Stomach (tissue), 9 donors: Measurements from ENCODE around the gene PLEKHG3. TPM values are rescaled to one million over a fixed set of nuclear protein-coding genes. Genes with fewer than 3 reads are reported as not detected.

ENCODE experiments used
- DNase-seq, 2 donors: peaks; one replicate each; pipeline versions ENCODE4 v3.0.0 to v3.0.0-alpha.2; 2013 to 2019
- H3K27ac ChIP-seq, 5 donors: fragments of 200-600 bp in 4 of 5; sonication (generic) in 4 of 5; one replicate each; pipeline ENCODE4 v1.5.1; 2013 to 2019; ENCODE audit warnings: mild to moderate bottlenecking in 1 of 5, moderate library complexity in 1 of 5
- H3K27me3 ChIP-seq, 3 donors: fragments of 200-600 bp; sonication (generic); one replicate each; pipeline ENCODE4 v1.5.1; 2017 to 2019; ENCODE audit warnings: mixed run types in 1 of 3
- H3K36me3 ChIP-seq, 4 donors: fragments of 200-600 bp; sonication (generic); 1 replicate in 3 of 4; 2 replicates in 1 of 4; pipeline ENCODE4 v1.5.1; 2016 to 2019
- H3K4me1 ChIP-seq, 4 donors: fragments of 200-600 bp; sonication (generic); one replicate each; pipeline ENCODE4 v1.5.1; 2016 to 2019
- H3K4me3 ChIP-seq, 4 donors: fragments of 200-600 bp; sonication (generic) in 3 of 4; one replicate each; pipeline ENCODE4 v1.5.1; 2016 to 2019; ENCODE audit warnings: mild to moderate bottlenecking in 1 of 4
- H3K9me3 ChIP-seq, 4 donors: fragments of 200-600 bp; sonication (generic); one replicate each; pipeline ENCODE4 v1.5.1; 2016 to 2019
- CTCF ChIP-seq, 7 experiments: fragments of 450-650 bp in 4 of 7; fragments of 200-600 bp in 3 of 7; sonication (generic) in 3 of 7; IDR thresholded peaks; one replicate each; pipeline ENCODE4 v1.5.1; 2016 to 2019; ENCODE audit warnings: antibody characterized with exemption in 7 of 7, control low read depth in 2 of 7, mild to moderate bottlenecking in 1 of 7
- EP300 ChIP-seq: sonication (generic); formaldehyde crosslinking; IDR thresholded peaks from one replicate; pipeline ENCODE4 v1.6.1; 2017; ENCODE audit warnings: antibody characterized with exemption
- POLR2A ChIP-seq, 4 donors: fragments of 450-650 bp; IDR thresholded peaks; one replicate each; pipeline ENCODE4 v1.6.1; 2016; ENCODE audit warnings: antibody characterized with exemption in 4 of 4, control low read depth in 2 of 4, mild to moderate bottlenecking in 1 of 4, moderate library complexity in 1 of 4
- POLR2AphosphoS5 ChIP-seq, 3 donors: sonication (generic); formaldehyde crosslinking; IDR thresholded peaks; one replicate each; pipeline ENCODE4 v1.6.1; 2016; ENCODE audit warnings: antibody characterized with exemption in 3 of 3
- WGBS, 5 donors: extraction: QIAGEN DNeasy Blood & Tissue Kit in 3 of 5; methylation state at CpG; one replicate each; pipeline versions ENCODE4 v1.1.5 to v1.1.7; 2013 to 2018; 5-methylcytosine and 5-hydroxymethylcytosine counted together
- intact Hi-C: fragments of 100-400 bp; cut with DNase I; formaldehyde crosslinking; loops from one replicate; pipeline ENCODE4 v1.15.1; 2023; ENCODE audit warnings: low total_unique reads
- polyA plus RNA-seq, 3 donors: library from polyadenylated mRNA; stranded (reverse); fragments of 200-250 nt; gene quantifications; one replicate each; pipeline ENCODE4 v1.2.3, GENCODE V29; 2013
- total RNA-seq, 5 donors: library from RNA; depleted of rRNA; stranded (reverse); fragments of >200 nt; gene quantifications; one replicate each; pipeline versions ENCODE4 v1.1.0 to v1.2.3, GENCODE V29; 2014 to 2016
- donor health status: healthy with polysubstance abuse.
- donor health status: Bipolar disorder and iron deficiency.
- donor health status: healthy.

The PLEKHG3 gene
- total and polyA plus RNA-seq, 8 donors: 7.3 to 292 (median 25.6) TPM

GRCh38 chr14:64728106-64728505 is 23.9 kb downstream of the PLEKHG3 start:
- no peak for DNase-seq
- TF ChIP-seq POLR2A (IDR thresholded peaks at IDR 0.05): no peak
- TF ChIP-seq EP300: no peak
- TF ChIP-seq CTCF (IDR thresholded peaks at IDR 0.05): no peak
- WGBS, 5 donors: 76 to 90% (median 84%) methylated on average over 6 of the region's 6 CpGs
- Histone ChIP-seq H3K9me3 (no peaks in the 10 kb centered on the region), H3K36me3 (peaks cover 41 to 59% (median 58%) of the 10 kb centered on the region in 4 donors), H3K4me1 (peaks cover 36 to 46% (median 40%) of the 10 kb centered on the region in 4 donors), H3K4me3 (no peak overlapping the region), H3K27me3 (no peaks in the 10 kb centered on the region), H3K27ac (no peak overlapping the region)
- intact Hi-C loops: no loop called here

- 91 to 96% (median 94%) methylated on average over 10 of the region's 10 CpGs for WGBS, 5 donors
- H3K4me3 ChIP-seq: no peak overlapping the region
- peaks cover 41 to 66% (median 65%) of the 10 kb centered on the region in 4 donors for H3K36me3 ChIP-seq
- no peaks in the 10 kb centered on the region for H3K9me3 ChIP-seq
- no peak for TF ChIP-seq EP300
- no peak for TF ChIP-seq POLR2A (IDR thresholded peaks at IDR 0.05)
- no peak for TF ChIP-seq POLR2AphosphoS5 (IDR thresholded peaks at IDR 0.05)
- no peak for TF ChIP-seq CTCF (IDR thresholded peaks at IDR 0.05)
- H3K27ac ChIP-seq: no peak overlapping the region
- H3K27me3 ChIP-seq: no peaks in the 10 kb centered on the region
- intact Hi-C loops: no loop called here
- H3K4me1 ChIP-seq: peaks cover 29 to 41% (median 32%) of the 10 kb centered on the region in 4 donors
- no peak for DNase-seq
Measured at GRCh38 chr14:64728856-64729255, 24.6 kb downstream of the PLEKHG3 start.

GRCh38 chr14:64729386-64730060 is 25.3 kb downstream of the PLEKHG3 start:
- Histone ChIP-seq H3K27ac (no peak overlapping the region), H3K36me3 (peaks cover 41 to 70% (median 68%) of the 10 kb centered on the region in 4 donors)
- 74 to 85% (median 80%) methylated on average over 5 of the region's 5 CpGs for WGBS, 5 donors

GRCh38 chr14:64730061-64730440 is 25.8 kb downstream of the PLEKHG3 start:
- no peak overlapping the region for H3K27ac ChIP-seq
- TF ChIP-seq EP300: no peak
- no peak for TF ChIP-seq POLR2AphosphoS5 (IDR thresholded peaks at IDR 0.05)
- TF ChIP-seq CTCF (IDR thresholded peaks at IDR 0.05): no peak
- TF ChIP-seq POLR2A (IDR thresholded peaks at IDR 0.05): no peak
- intact Hi-C loops: no loop called here
- 62 to 92% (median 67%) methylated on average over 1 of the region's 1 CpG for WGBS, 5 donors
- H3K36me3 ChIP-seq: peaks cover 43 to 71% (median 69%) of the 10 kb centered on the region in 4 donors
- no peak for DNase-seq
- H3K4me1 ChIP-seq: peaks cover 20 to 29% (median 23%) of the 10 kb centered on the region in 4 donors
- H3K27me3 ChIP-seq: no peaks in the 10 kb centered on the region
- no peak overlapping the region for H3K4me3 ChIP-seq
- H3K9me3 ChIP-seq: no peaks in the 10 kb centered on the region

More at GRCh38 chr14:64729386-64730060, 25.3 kb downstream of the PLEKHG3 start:
- intact Hi-C loops: no loop called here
- no peak overlapping the region for H3K4me3 ChIP-seq
- no peaks in the 10 kb centered on the region for H3K27me3 ChIP-seq
- H3K4me1 ChIP-seq: peaks cover 25 to 34% (median 26%) of the 10 kb centered on the region in 4 donors
- H3K9me3 ChIP-seq: no peaks in the 10 kb centered on the region
- TF ChIP-seq EP300 (no peak), CTCF (IDR thresholded peaks at IDR 0.05) (no peak), POLR2AphosphoS5 (IDR thresholded peaks at IDR 0.05) (no peak), POLR2A (IDR thresholded peaks at IDR 0.05) (no peak)
- DNase-seq: no peak
